Endothelial cell of umbilical vein (primary cell): ENCODE data around the gene TMEM62. TPM values are rescaled to one million over a fixed set of nuclear protein-coding genes. Genes with fewer than 3 reads are reported as not detected.

ENCODE experiments used
- BruUV-seq: library from RNA; stranded (reverse); fragments of 400-500 nt; replicated peaks from 2 replicates; lab custom pipeline; 2021; lab: Mats Ljungman, UMichigan
- CTCF ChIA-PET: fragments of 300-600, 350-600 bp; sonication (Branson Sonifier 250); formaldehyde crosslinking; loops from one replicate; lab custom pipeline; 2021; ENCODE audit warnings: antibody characterized with exemption, inconsistent platforms; lab: Charles Lee
- POLR2A ChIA-PET: fragments of 300-600, 350-600 bp; sonication (Branson Sonifier 250); formaldehyde crosslinking; loops from one replicate; lab custom pipeline; 2021; ENCODE audit warnings: antibody characterized with exemption, inconsistent platforms; lab: Charles Lee
- DNase-seq: peaks from one replicate; pipeline ENCODE4 v3.0.0-alpha.2; 2011; ENCODE audit warnings: low read depth, low spot score
- FAIRE-seq: peaks from 2 replicates; lab custom pipeline; 2011; peaks lifted over from hg19 to GRCh38; lab: Jason Lieb, UNC
- H2AFZ ChIP-seq: 2 replicates; pipeline ENCODE4 v1.6.0; 2012; ENCODE audit warnings: low read depth, low read length, control low read depth, inconsistent platforms
- H3K27ac ChIP-seq: 2 replicates; pipeline ENCODE4 v1.5.1; 2011; ENCODE audit warnings: low read depth, mild to moderate bottlenecking, control low read depth, low read length, moderate library complexity; ENCODE audit not compliant: insufficient read depth
- H3K27me3 ChIP-seq, 2 experiments: 2 replicates each; pipeline versions ENCODE4 v1.6.0 to v1.6.1; 2011; ENCODE audit warnings: low read length in 2 of 2, mixed read lengths in 1 of 2; ENCODE audit not compliant: control insufficient read depth in 2 of 2, insufficient read depth in 2 of 2
- H3K36me3 ChIP-seq, 2 experiments: 2 replicates in 1 of 2; 3 replicates in 1 of 2; pipeline ENCODE4 v1.5.1; 2011; ENCODE audit warnings: low read length in 2 of 2, mild to moderate bottlenecking in 1 of 2, moderate library complexity in 1 of 2; ENCODE audit not compliant: control insufficient read depth in 2 of 2, insufficient read depth in 2 of 2; ENCODE audit errors: extremely low read depth in 1 of 2
- H3K4me1 ChIP-seq: 3 replicates; pipeline ENCODE4 v1.5.1; 2011; ENCODE audit warnings: mild to moderate bottlenecking, low read length; ENCODE audit not compliant: control insufficient read depth, insufficient read depth; ENCODE audit errors: extremely low read depth
- H3K4me2 ChIP-seq: 2 replicates; pipeline ENCODE4 v1.6.1; 2011; ENCODE audit warnings: low read length, control low read depth, mixed read lengths; ENCODE audit not compliant: insufficient read depth
- H3K4me3 ChIP-seq, 3 experiments: fragments of 200-600 bp in 1 of 3; sonication (generic), shearing (Covaris generic) in 1 of 3; replicated peaks in 1 of 3; 2 replicates each; pipeline ENCODE4 v1.5.1; 2011 to 2016; ENCODE audit warnings: control low read depth in 3 of 3, low read length in 3 of 3, mild to moderate bottlenecking in 2 of 3, inconsistent platforms in 1 of 3, low read depth in 1 of 3, moderate library complexity in 1 of 3; ENCODE audit not compliant: insufficient read depth in 1 of 3
- H3K79me2 ChIP-seq: 2 replicates; pipeline ENCODE4 v1.6.0; 2012; ENCODE audit warnings: low read length, inconsistent platforms; ENCODE audit not compliant: control insufficient read depth, insufficient read depth
- H3K9ac ChIP-seq: replicated peaks from 2 replicates; pipeline ENCODE3; 2011; ENCODE audit warnings: low read length, control low read depth; ENCODE audit not compliant: insufficient read depth; ENCODE audit errors: extremely low read depth
- H3K9me1 ChIP-seq: replicated peaks from 3 replicates; pipeline ENCODE4 v1.6.0; 2011; ENCODE audit warnings: mild to moderate bottlenecking, low read length; ENCODE audit not compliant: control insufficient read depth, insufficient read depth; ENCODE audit errors: extremely low read depth
- H3K9me3 ChIP-seq: replicated peaks from 2 replicates; pipeline ENCODE4 v1.5.1; 2012; ENCODE audit warnings: low read length, inconsistent platforms; ENCODE audit not compliant: control insufficient read depth, insufficient read depth
- H4K20me1 ChIP-seq: replicated peaks from 2 replicates; pipeline ENCODE3; 2011; ENCODE audit warnings: mild to moderate bottlenecking, low read length; ENCODE audit not compliant: control insufficient read depth, insufficient read depth; ENCODE audit errors: extremely low read depth
- CTCF ChIP-seq, 2 donors: IDR thresholded peaks; 1 replicate in 1 of 2; 2 replicates in 1 of 2; pipeline ENCODE4 v1.5.1; 2011; ENCODE audit warnings: low read length in 2 of 2, mild to moderate bottlenecking in 2 of 2, moderate library complexity in 2 of 2, control low read depth in 1 of 2, inconsistent platforms in 1 of 2, low read depth in 1 of 2; ENCODE audit not compliant: insufficient read depth in 1 of 2; ENCODE audit errors: extremely low read depth in 1 of 2
- EZH2 ChIP-seq: IDR thresholded peaks from 2 replicates; pipeline ENCODE4 v1.6.1; 2012; ENCODE audit warnings: borderline replicate concordance, low read depth, mild to moderate bottlenecking, moderate library complexity, low read length, inconsistent platforms; ENCODE audit not compliant: severe bottlenecking
- FOS ChIP-seq: IDR thresholded peaks from 2 replicates; pipeline ENCODE4 v1.6.1; 2011; ENCODE audit warnings: mild to moderate bottlenecking, low read length, moderate library complexity, borderline replicate concordance; ENCODE audit not compliant: insufficient read depth
- GATA2 ChIP-seq: IDR thresholded peaks from 2 replicates; pipeline ENCODE4 v1.7.0; 2011; ENCODE audit warnings: low read depth, mild to moderate bottlenecking, moderate library complexity, mixed read lengths, low read length; ENCODE audit not compliant: insufficient read length, insufficient read depth
- JUN ChIP-seq: IDR thresholded peaks from 2 replicates; pipeline ENCODE4 v1.6.1; 2011; ENCODE audit warnings: borderline replicate concordance, low read depth; ENCODE audit not compliant: insufficient read length, insufficient read depth
- MYC ChIP-seq: IDR thresholded peaks from one replicate; pipeline ENCODE4 v1.6.1; 2011; ENCODE audit warnings: mild to moderate bottlenecking, low read depth, low read length
- POLR2A ChIP-seq: IDR thresholded peaks from 2 replicates; pipeline ENCODE4 v1.6.1; 2012; ENCODE audit warnings: low read depth, mild to moderate bottlenecking, control low read depth, low read length
- POLR2AphosphoS5 ChIP-seq: IDR thresholded peaks from 2 replicates; pipeline ENCODE4 v1.6.1; 2012; ENCODE audit warnings: low read depth, mild to moderate bottlenecking, control low read depth, low read length, moderate library complexity; ENCODE audit not compliant: insufficient read depth
- dilution Hi-C: fragments of 300-500 bp; cut with MboI; formaldehyde crosslinking; loops from one replicate; pipeline ENCODE4 v1.15.0; 2019; ENCODE audit warnings: low sequenced_read_pairs; ENCODE audit not compliant: extremely low pct_ligation_motif_present
- intact Hi-C: fragments of 100-400 bp; cut with micrococcal nuclease; formaldehyde crosslinking; loops from one replicate; pipeline ENCODE4 v1.10.0; 2022
- polyA plus RNA-seq, 4 experiments: library from polyadenylated mRNA; depleted of rRNA in 3 of 4; stranded (reverse) in 3 of 4; unstranded in 1 of 4; fragments of >200 nt; gene quantifications; 2 replicates each; pipeline versions ENCODE4 v1.2.1 to v1.2.3, GENCODE V29; 2011 to 2012; ENCODE audit warnings: missing spikeins in 1 of 4
- total RNA-seq: library from RNA; stranded (reverse); gene quantifications from 2 replicates; pipeline ENCODE4 v1.2.3, GENCODE V29; 2021
- TF ChIP-seq, protein P1 (sequence below): IDR thresholded peaks from 2 replicates; pipeline ENCODE4 v1.6.1; 2011; ENCODE audit not compliant: insufficient read depth, insufficient read length

TMEM62 gene
- total and polyA plus RNA-seq, 2 donors (not counting 3 experiments of a cell fraction or from before 2014, with no cell fraction given): 10.4 to 22.2 TPM

DNA sequence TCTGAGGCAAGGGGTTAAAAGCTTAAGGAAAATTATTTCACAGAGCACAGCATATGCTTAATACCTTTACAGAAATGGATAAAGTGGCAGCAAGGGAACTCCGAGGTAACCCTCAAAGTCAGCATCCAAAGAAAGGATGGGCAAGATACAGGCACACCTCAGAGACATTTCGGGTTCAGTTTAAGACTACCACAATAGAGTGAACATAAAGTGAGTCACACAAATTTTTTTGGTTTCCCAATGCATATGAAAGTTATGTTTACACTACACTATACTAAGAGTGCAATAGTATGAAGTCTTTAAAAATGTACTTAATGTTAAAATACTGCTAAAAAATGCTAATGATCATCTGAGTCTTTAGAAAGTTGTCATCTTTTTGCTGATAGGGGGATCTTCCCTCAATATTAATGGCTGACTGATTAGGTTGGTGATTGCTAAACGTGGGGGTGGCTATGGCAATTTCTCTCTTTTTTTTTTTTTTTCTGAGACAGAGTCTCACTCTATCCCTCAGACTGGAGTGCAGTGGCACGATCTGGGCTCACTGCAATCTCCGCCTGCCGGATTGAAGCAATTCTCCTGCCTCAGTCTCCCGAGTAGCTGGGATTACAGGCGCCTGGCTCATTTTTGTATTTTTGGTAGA, 37.6 kb upstream of the TMEM62 start:
- Histone ChIP-seq H2AFZ (no peak overlapping the region), H3K36me3 (peaks cover 0 to 5% of the 10 kb centered on the region in 2 experiments), H3K79me2 (peaks cover 78% of the 10 kb centered on the region), H4K20me1 (peaks cover 3% of the 10 kb centered on the region), H3K4me1 (peaks cover under 1% of the 10 kb centered on the region), H3K27ac (no peak overlapping the region), H3K27me3 (no peaks in the 10 kb centered on the region), H3K4me2 (no peak overlapping the region), H3K9me3 (no peaks in the 10 kb centered on the region), H3K9ac (no peak overlapping the region), H3K9me1 (no peaks in the 10 kb centered on the region), H3K4me3 (no peak overlapping the region)
- dilution Hi-C loops: no loop called here
- TF ChIP-seq CTCF (IDR thresholded peaks at IDR 0.05; ENCODE audit: extremely low read depth in 1 of 2, insufficient read depth in 1 of 2, low read depth in 1 of 2, low read length in 2 of 2): no peak
- no peak for TF ChIP-seq GATA2
- TF ChIP-seq MYC: no peak
- TF ChIP-seq POLR2A: no peak
- TF ChIP-seq, protein P1, sequence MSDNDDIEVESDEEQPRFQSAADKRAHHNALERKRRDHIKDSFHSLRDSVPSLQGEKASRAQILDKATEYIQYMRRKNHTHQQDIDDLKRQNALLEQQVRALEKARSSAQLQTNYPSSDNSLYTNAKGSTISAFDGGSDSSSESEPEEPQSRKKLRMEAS: no peak
- TF ChIP-seq FOS: no peak
- no peak for TF ChIP-seq JUN
- no peak for TF ChIP-seq EZH2
- TF ChIP-seq POLR2AphosphoS5: no peak
- intact Hi-C loops: no loop called here
- ChIA-PET CTCF (no interaction called here), POLR2A (no interaction called here)
- DNase-seq (no peak), FAIRE-seq (no peak)
- no TSS peak for BruUV-seq
